ENCODE measurements around the gene THEMIS. TPM values are rescaled to one million over a fixed set of nuclear protein-coding genes. Genes with fewer than 3 reads are reported as not detected.
"Not testable (repeated sequence)": the region's sequence is repeated elsewhere in the genome, so short reads cannot be mapped to it uniquely, and the experiment has no call there.

The THEMIS gene
- total and polyA plus RNA-seq, 2 experiments from 2014 or later = not detected

GRCh38 chr6:127884134-127884533 lies 16.7 kb downstream of the THEMIS start:
- DNase-seq (ENCODE audit: low spot score) = no peak
- no peak overlapping the region for H3K4me3 ChIP-seq
- H3K4me1 ChIP-seq (ENCODE audit: insufficient read depth) = peaks cover 6% of the 10 kb centered on the region; the same call in 1 of the 2 replicates
- no peak overlapping the region for H3K4me2 ChIP-seq
- H3K4me1 Mint-ChIP-seq = peaks cover 18% of the 10 kb centered on the region
- H2AFZ ChIP-seq = no peak overlapping the region
- H3F3A ChIP-seq (replicated peaks; ENCODE audit: low read depth) = no peaks in the 10 kb centered on the region
- no peaks in the 10 kb centered on the region for H3K36me3 Mint-ChIP-seq (ENCODE audit: low read depth)
- H3K9me3 Mint-ChIP-seq = no peaks in the 10 kb centered on the region
- no peak overlapping the region for H3K4me3 Mint-ChIP-seq
- TF ChIP-seq STAT1 (IDR thresholded peaks at IDR 0.05; ENCODE audit: unreplicated experiment) (no peak), NANOG (IDR thresholded peaks at IDR 0.05; ENCODE audit: borderline replicate concordance) (no peak)
- H3K27me3 ChIP-seq (ENCODE audit: insufficient read depth) = no peaks in the 10 kb centered on the region
- no peaks in the 10 kb centered on the region for H3K27me3 Mint-ChIP-seq (ENCODE audit: insufficient read depth, low read depth, poor library complexity)
- H3K27ac ChIP-seq (ENCODE audit: low read depth) = no peak overlapping the region
- 0 out of 2 replicates have a peak overlapping the region, but pooled peaks have one; percentile 2 for H3K27ac Mint-ChIP-seq
- no peak for ATAC-seq
- no peaks in the 10 kb centered on the region for H3K79me2 ChIP-seq (replicated peaks; ENCODE audit: insufficient read depth)
- no peaks in the 10 kb centered on the region for H3K36me3 ChIP-seq (ENCODE audit: insufficient read depth)
- H3K9me2 ChIP-seq (ENCODE audit: insufficient read depth) = peaks cover 4% of the 10 kb centered on the region; the same call in 1 of the 2 replicates
- no peaks in the 10 kb centered on the region for H4K20me1 ChIP-seq (replicated peaks; ENCODE audit: insufficient read depth)

GRCh38 chr6:127881949-127882348 lies 18.9 kb downstream of the THEMIS start:
- H3K9me3 Mint-ChIP-seq; H3K4me3 ChIP-seq; H3K27ac ChIP-seq (ENCODE audit: low read depth); H3F3A ChIP-seq (replicated peaks; ENCODE audit: low read depth); H3K4me2 ChIP-seq; H4K20me1 ChIP-seq (replicated peaks; ENCODE audit: insufficient read depth); DNase-seq (ENCODE audit: low spot score); ATAC-seq; H3K27ac Mint-ChIP-seq; H3K36me3 ChIP-seq (ENCODE audit: insufficient read depth); H3K27me3 ChIP-seq (ENCODE audit: insufficient read depth); H3K27me3 Mint-ChIP-seq (ENCODE audit: insufficient read depth, low read depth, poor library complexity); H2AFZ ChIP-seq; H3K9me2 ChIP-seq (ENCODE audit: insufficient read depth); H3K36me3 Mint-ChIP-seq (ENCODE audit: low read depth); H3K79me2 ChIP-seq (replicated peaks; ENCODE audit: insufficient read depth); H3K4me3 Mint-ChIP-seq: not testable (repeated sequence)
- H3K4me1 Mint-ChIP-seq = peaks cover 20% of the 10 kb centered on the region
- peaks cover 12% of the 10 kb centered on the region; the same call in 1 of the 2 replicates for H3K4me1 ChIP-seq (ENCODE audit: insufficient read depth)

DNA sequence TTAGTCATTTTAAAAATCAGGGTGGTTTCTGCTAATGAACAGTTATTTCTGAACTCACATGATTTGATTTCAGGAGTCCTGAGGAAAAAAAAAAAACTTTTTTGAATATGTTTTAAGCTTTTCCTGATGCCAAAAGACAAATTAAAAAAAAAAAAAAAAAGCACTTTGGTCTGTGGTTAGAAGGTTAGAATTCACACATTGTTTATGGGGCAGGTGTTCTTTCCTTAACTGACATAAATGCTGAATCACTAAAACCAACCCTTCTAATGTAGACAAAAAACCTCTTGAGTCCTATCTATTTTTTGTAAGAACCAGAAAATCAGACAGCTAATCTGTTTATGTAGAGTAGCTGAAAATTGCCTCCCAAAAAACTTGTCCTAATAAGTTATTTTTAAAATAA lies 20.4 kb downstream of the THEMIS start:
- Mint-ChIP-seq H3K27me3 (ENCODE audit: insufficient read depth, low read depth, poor library complexity) (no peaks in the 10 kb centered on the region), H3K9me3 (no peaks in the 10 kb centered on the region), H3K27ac (no peak overlapping the region), H3K4me3 (no peak overlapping the region), H3K4me1 (peaks cover 20% of the 10 kb centered on the region), H3K36me3 (ENCODE audit: low read depth) (no peaks in the 10 kb centered on the region)
- DNase-seq (ENCODE audit: low spot score) (no peak), ATAC-seq (no peak)
- Histone ChIP-seq H3K27ac (ENCODE audit: low read depth) (no peak overlapping the region), H3F3A (replicated peaks; ENCODE audit: low read depth) (no peaks in the 10 kb centered on the region), H2AFZ (no peak overlapping the region), H3K79me2 (replicated peaks; ENCODE audit: insufficient read depth) (no peaks in the 10 kb centered on the region), H3K27me3 (ENCODE audit: insufficient read depth) (no peaks in the 10 kb centered on the region), H3K36me3 (ENCODE audit: insufficient read depth) (no peaks in the 10 kb centered on the region), H3K4me2 (no peak overlapping the region), H3K4me1 (ENCODE audit: insufficient read depth) (peaks cover 12% of the 10 kb centered on the region; the same call in 1 of the 2 replicates), H3K9me2 (ENCODE audit: insufficient read depth) (no peaks in the 10 kb centered on the region), H3K4me3 (no peak overlapping the region), H4K20me1 (replicated peaks; ENCODE audit: insufficient read depth) (no peaks in the 10 kb centered on the region)
- TF ChIP-seq JUNB (IDR thresholded peaks at IDR 0.05; ENCODE audit: unreplicated experiment) (no peak), ETS1 (IDR thresholded peaks at IDR 0.05) (no peak), ZNF462 (CRISPR knock-in tag; IDR thresholded peaks at IDR 0.05) (no peak), CREB1 (CRISPR knock-in tag; IDR thresholded peaks at IDR 0.05; ENCODE audit: low read depth) (no peak)
